Measurements from ENCODE around the gene DDC.
"Not testable (repeated sequence)": the region's sequence is repeated elsewhere in the genome, so short reads cannot be mapped to it uniquely, and the experiment has no call there.

The DDC gene

GRCh38 chr7:50591480-50592438 lies 26.6 kb upstream of the DDC start:
- DNase-seq, result peak; percentile 88
- in situ Hi-C loops (cut with HindIII; ENCODE audit: low pct_ligation_motif_present, low pct_unique_long_range_greater_than_20kb, low sequenced_read_pairs), result no loop called here

- no peak for DNase-seq
- in situ Hi-C loops (cut with HindIII; ENCODE audit: low pct_ligation_motif_present, low pct_unique_long_range_greater_than_20kb, low sequenced_read_pairs), result no loop called here
Observed at GRCh38 chr7:50591098-50591479, 25.9 kb upstream of the DDC start.

GRCh38 chr7:50590535-50590934 lies 25.3 kb upstream of the DDC start:
- in situ Hi-C loops (cut with HindIII; ENCODE audit: low pct_ligation_motif_present, low pct_unique_long_range_greater_than_20kb, low sequenced_read_pairs), result no loop called here
- DNase-seq, result no peak

- DNase-seq, result no peak
- in situ Hi-C loops (cut with HindIII; ENCODE audit: low pct_ligation_motif_present, low pct_unique_long_range_greater_than_20kb, low sequenced_read_pairs), result no loop called here
Observed at GRCh38 chr7:50589364-50589763, 24.2 kb upstream of the DDC start.

- DNase-seq, result no peak
- in situ Hi-C loops (cut with HindIII; ENCODE audit: low pct_ligation_motif_present, low pct_unique_long_range_greater_than_20kb, low sequenced_read_pairs), result no loop called here
Observed at GRCh38 chr7:50588937-50589336, 23.7 kb upstream of the DDC start.

- in situ Hi-C loops (cut with HindIII; ENCODE audit: low pct_ligation_motif_present, low pct_unique_long_range_greater_than_20kb, low sequenced_read_pairs), result no loop called here
- no peak for DNase-seq
Observed at GRCh38 chr7:50587737-50588136, 22.5 kb upstream of the DDC start.

GRCh38 chr7:50584793-50585408 lies 19.7 kb upstream of the DDC start:
- no peak for DNase-seq
- in situ Hi-C loops (cut with HindIII; ENCODE audit: low pct_ligation_motif_present, low pct_unique_long_range_greater_than_20kb, low sequenced_read_pairs), result no loop called here

- in situ Hi-C loops (cut with HindIII; ENCODE audit: low pct_ligation_motif_present, low pct_unique_long_range_greater_than_20kb, low sequenced_read_pairs), result no loop called here
Observed at GRCh38 chr7:50584386-50584785, 19.2 kb upstream of the DDC start.

GRCh38 chr7:50583295-50583694 lies 18.1 kb upstream of the DDC start:
- in situ Hi-C loops (cut with HindIII; ENCODE audit: low pct_ligation_motif_present, low pct_unique_long_range_greater_than_20kb, low sequenced_read_pairs); DNase-seq: not testable (repeated sequence)

More at GRCh38 chr7:50584386-50584785, 19.2 kb upstream of the DDC start:
- DNase-seq, result no peak

- in situ Hi-C loops (cut with HindIII; ENCODE audit: low pct_ligation_motif_present, low pct_unique_long_range_greater_than_20kb, low sequenced_read_pairs); DNase-seq: not testable (repeated sequence)
Observed at GRCh38 chr7:50582271-50582670, 17.1 kb upstream of the DDC start.

- in situ Hi-C loops (cut with HindIII; ENCODE audit: low pct_ligation_motif_present, low pct_unique_long_range_greater_than_20kb, low sequenced_read_pairs); DNase-seq: not testable (repeated sequence)
Observed at GRCh38 chr7:50580666-50581065, 15.5 kb upstream of the DDC start.

GRCh38 chr7:50580057-50580456 lies 14.9 kb upstream of the DDC start:
- no peak for DNase-seq
- in situ Hi-C loops (cut with HindIII; ENCODE audit: low pct_ligation_motif_present, low pct_unique_long_range_greater_than_20kb, low sequenced_read_pairs), result no loop called here

- in situ Hi-C loops (cut with HindIII; ENCODE audit: low pct_ligation_motif_present, low pct_unique_long_range_greater_than_20kb, low sequenced_read_pairs); DNase-seq: not testable (repeated sequence)
Observed at GRCh38 chr7:50578105-50578504, 12.9 kb upstream of the DDC start.

GRCh38 chr7:50577569-50577968 lies 12.4 kb upstream of the DDC start:
- in situ Hi-C loops (cut with HindIII; ENCODE audit: low pct_ligation_motif_present, low pct_unique_long_range_greater_than_20kb, low sequenced_read_pairs), result no loop called here
- no peak for DNase-seq

GRCh38 chr7:50576388-50576787 lies 11.2 kb upstream of the DDC start:
- in situ Hi-C loops (cut with HindIII; ENCODE audit: low pct_ligation_motif_present, low pct_unique_long_range_greater_than_20kb, low sequenced_read_pairs), result not testable (repeated sequence)

GRCh38 chr7:50567715-50568261 lies 2.6 kb upstream of the DDC start:
- DNase-seq, result no peak
- in situ Hi-C loops (cut with HindIII; ENCODE audit: low pct_ligation_motif_present, low pct_unique_long_range_greater_than_20kb, low sequenced_read_pairs), result no loop called here

More at GRCh38 chr7:50576388-50576787, 11.2 kb upstream of the DDC start:
- DNase-seq, result not testable (repeated sequence)

GRCh38 chr7:50565977-50566376 lies 772 bp upstream of the DDC start:
- in situ Hi-C loops (cut with HindIII; ENCODE audit: low pct_ligation_motif_present, low pct_unique_long_range_greater_than_20kb, low sequenced_read_pairs), result no loop called here
- DNase-seq, result no peak

- in situ Hi-C loops (cut with HindIII; ENCODE audit: low pct_ligation_motif_present, low pct_unique_long_range_greater_than_20kb, low sequenced_read_pairs), result no loop called here
- DNase-seq, result no peak
Observed at GRCh38 chr7:50565559-50565916, 333 bp upstream of the DDC start.

GRCh38 chr7:50564171-50564570 lies 1.0 kb downstream of the DDC start:
- no peak for DNase-seq
- in situ Hi-C loops (cut with HindIII; ENCODE audit: low pct_ligation_motif_present, low pct_unique_long_range_greater_than_20kb, low sequenced_read_pairs), result no loop called here
